ENCODE results near the gene APOM.

APOM gene

DNA sequence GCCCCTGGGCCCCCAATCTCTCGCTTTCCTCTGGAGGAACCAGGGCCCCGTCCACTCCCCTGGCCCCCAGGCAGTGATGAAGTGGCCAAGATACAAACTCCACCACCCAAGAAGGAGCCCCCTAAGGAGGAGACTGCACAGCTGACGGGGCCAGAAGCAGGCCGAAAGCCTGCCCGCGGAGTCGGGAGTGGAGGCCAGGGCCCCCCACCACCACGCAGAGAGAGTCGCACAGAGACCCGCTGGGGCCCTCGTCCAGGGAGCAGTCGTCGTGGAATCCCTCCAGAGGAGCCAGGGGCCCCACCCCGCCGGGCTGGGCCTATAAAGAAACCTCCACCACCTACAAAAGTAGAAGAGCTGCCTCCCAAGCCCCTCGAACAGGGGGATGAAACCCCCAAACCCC lies 24.5 kb upstream of the APOM start:
- no peak for DNase-seq (ENCODE audit: low spot score)

DNA sequence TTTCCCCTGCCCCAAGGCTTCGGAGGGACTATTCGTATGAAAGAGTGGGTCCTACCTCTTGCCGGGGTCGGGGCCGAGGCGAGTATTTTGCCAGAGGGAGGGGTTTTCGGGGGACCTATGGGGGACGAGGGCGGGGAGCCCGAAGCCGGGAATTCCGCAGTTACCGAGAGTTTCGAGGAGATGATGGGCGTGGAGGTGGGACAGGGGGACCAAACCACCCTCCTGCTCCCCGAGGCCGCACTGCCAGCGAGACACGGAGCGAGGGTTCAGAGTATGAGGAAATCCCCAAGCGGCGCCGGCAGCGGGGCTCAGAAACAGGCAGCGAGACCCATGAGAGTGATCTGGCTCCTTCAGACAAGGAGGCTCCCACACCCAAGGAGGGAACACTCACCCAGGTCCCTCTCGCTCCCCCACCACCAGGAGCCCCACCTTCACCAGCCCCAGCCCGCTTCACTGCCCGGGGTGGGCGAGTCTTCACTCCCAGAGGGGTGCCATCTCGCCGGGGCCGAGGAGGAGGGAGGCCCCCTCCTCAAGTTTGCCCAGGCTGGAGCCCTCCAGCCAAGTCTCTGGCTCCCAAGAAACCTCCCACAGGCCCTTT lies 23.9 kb upstream of the APOM start:
- no peak for DNase-seq (ENCODE audit: low spot score)

DNA sequence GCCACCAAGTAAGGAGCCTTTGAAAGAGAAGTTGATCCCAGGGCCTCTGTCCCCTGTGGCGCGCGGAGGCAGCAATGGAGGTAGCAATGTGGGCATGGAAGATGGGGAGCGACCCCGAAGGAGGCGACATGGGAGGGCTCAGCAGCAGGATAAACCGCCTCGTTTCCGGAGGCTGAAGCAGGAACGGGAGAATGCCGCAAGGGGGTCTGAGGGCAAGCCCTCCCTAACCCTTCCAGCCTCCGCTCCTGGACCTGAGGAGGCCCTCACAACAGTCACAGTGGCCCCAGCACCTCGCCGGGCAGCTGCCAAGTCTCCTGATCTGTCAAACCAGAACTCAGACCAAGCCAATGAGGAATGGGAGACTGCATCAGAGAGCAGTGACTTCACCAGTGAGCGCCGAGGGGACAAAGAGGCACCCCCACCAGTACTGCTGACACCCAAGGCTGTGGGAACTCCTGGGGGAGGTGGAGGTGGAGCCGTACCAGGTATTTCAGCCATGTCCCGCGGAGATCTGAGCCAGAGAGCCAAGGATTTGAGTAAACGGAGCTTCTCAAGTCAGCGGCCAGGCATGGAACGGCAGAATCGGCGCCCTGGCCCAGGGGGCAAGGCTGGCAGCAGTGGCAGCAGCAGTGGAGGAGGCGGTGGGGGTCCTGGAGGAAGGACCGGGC lies 23.3 kb upstream of the APOM start:
- DNase-seq (ENCODE audit: low spot score) = no peak

DNA sequence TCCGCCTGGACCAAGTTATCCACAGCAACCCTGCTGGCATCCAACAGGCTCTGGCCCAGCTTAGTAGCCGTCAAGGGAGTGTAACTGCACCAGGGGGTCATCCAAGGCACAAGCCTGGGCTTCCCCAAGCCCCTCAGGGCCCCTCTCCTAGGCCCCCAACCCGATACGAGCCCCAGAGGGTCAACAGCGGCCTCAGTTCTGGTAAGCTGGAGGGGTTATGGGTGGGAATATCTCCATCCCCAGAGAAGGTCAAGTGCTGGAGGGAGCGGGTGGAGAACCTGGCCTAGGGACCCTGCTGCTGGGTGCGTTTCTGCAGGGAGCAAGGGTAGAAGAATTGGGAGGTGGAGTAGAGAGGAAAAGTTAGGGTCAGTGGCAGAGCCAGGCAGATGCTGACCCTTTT lies 22.2 kb upstream of the APOM start:
- DNase-seq (ENCODE audit: low spot score) = no peak

DNA sequence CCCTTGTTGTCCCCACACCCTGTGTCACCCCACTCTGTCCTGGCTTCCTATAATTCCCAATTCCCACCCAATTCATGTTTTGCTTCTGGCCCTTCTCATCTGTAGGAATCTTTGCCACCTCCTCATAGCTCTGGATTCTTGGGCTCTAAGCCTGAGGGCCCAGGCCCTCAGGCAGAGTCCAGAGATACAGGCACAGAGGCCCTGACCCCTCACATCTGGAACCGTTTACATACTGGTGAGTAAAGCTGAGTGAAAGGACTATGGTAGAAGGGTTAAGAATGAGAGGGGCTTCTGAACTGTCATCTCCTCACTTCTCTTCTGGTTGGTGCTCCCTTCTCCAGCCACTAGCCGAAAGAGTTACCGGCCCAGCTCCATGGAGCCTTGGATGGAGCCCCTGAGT lies 21.6 kb upstream of the APOM start:
- DNase-seq (ENCODE audit: low spot score) = no peak

DNA sequence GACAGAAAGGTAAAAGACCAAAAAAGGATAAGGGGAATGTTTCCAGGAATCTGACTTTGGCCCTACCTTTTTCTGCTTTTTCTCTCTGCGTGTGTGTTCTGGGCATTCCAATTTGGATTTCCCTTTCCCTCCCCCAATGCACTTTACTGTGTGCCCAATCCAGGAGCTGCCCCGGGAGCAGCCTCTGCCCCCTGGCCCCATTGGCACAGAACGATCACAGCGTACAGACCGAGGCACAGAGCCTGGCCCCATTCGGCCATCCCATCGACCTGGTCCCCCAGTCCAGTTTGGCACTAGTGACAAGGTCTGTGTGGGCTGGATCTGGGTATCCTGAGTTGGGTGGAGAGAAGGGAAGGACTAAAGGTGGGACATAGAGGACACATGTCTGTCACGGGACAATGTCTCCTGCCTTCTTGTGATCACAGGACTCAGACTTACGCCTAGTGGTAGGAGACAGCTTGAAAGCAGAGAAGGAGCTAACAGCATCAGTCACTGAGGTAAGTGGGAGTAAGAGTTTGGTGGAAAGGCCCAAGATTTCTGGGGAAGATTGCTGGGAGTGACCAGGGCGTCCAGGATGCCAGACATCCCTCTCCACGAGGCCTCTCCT lies 20.6 kb upstream of the APOM start:
- no peak for DNase-seq (ENCODE audit: low spot score)

DNA sequence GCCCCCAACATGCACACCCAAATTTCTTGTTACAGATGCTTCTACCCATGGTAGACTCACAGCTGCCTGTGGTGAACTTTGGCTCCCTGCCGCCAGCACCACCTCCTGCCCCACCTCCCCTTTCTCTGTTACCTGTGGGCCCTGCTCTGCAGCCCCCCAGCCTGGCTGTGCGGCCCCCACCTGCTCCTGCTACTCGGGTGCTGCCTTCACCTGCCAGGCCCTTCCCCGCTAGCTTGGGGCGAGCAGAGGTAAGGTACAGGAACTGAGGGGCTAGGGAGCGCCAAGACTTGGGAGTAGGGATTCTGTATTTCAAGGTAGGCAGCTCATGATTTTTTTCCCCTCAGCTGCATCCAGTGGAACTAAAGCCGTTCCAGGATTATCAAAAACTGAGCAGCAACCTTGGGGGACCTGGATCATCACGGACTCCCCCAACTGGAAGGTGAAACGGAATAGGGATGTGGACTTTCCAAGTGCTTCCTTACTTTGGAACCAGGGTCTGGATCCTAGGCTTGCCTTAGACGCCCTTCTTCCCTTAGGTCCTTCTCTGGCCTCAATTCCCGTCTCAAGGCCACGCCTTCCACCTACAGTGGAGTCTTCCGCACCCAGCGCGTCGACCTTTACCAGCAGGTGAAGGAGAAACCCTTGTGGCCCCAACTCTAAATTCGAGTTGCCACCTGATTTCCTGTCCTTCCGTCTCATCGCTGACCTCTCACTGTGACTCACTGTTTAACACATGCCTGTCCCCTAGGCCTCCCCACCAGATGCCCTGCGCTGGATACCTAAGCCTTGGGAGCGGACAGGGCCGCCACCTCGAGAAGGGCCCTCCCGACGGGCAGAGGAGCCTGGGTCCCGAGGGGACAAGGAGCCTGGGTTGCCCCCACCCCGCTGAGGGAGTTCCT lies 18.7 kb upstream of the APOM start:
- DNase-seq (ENCODE audit: low spot score) = no peak

DNA sequence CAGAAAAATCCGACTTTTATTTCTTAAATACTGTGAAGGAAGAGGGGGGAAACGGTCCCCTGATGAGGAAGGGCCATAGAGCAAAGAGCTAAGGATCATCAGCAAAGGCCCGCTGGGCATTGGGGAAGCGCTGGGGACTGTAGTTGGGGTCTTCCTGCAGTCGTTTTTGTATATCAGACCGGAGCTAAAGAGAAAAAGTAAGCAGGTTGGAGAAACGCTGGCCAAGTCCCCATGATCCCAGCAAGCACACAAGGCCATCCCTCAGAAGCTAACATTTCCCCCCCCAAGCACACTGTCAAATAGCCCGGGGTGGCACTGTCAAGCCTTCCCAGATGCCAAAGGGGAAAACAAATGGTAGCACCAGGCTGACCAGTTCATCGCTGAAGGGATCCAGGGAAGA lies 16.7 kb upstream of the APOM start:
- no peak for DNase-seq (ENCODE audit: low spot score)

DNA sequence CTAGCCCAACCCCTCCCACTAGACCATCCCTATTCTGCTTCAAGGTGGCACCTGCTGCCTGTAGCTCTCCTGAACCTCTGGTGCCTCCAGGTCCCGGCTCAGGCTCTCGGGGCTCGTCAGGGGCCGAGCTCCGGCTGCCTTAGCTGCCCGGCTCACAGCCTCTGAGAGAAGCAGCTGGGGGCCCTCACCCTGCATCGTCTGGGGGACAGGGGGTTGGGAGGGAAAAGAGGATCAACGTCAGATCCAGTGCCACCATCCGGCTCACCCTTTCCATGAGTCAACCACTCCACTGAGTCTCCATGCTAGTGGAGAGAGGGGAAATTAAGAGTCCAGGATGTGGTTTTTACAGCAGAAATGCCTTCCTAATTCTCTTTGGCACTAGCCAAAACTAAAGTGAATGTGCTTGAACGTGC lies 16.2 kb upstream of the APOM start:
- DNase-seq (ENCODE audit: low spot score) = peak; percentile 77

DNA sequence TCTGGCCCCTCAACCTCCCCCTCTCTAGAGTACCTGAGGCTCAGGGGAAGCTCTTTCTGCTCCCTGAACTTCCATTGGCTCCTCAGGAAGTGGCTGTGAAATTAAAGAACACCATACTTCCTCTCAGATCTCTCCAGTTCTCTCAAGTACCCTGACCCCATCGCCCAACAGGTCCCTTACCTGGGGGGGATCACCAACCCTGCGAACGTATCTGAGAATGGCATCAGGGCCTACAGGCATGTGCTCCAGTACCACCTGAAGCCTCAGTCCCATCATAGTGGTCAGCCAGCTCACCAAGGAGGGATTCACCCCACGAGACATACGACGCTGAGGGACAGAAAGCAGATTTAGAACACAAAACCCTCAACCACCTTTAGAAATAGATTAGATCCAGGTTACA lies 15.1 kb upstream of the APOM start:
- DNase-seq (ENCODE audit: low spot score) = no peak

DNA sequence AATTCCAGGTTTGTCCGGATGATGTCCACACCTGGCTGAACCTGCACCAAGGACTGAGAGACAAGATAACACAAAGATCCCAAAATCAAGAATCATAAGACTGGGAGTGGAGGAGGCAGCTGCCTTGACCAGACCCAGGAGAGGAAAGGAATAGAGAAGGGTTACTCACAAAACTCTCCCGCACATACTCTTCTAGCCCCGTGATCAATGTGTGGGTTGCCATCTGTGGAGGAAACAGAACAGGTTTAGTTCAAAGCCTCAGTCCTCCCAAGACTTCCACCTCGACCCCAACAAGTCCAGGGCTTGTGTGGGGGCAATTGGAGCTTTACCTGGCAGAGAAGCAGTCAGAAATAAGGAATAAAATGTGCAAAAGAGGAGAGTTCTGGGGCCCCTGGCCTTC lies 14.3 kb upstream of the APOM start:
- DNase-seq (ENCODE audit: low spot score) = no peak

DNA sequence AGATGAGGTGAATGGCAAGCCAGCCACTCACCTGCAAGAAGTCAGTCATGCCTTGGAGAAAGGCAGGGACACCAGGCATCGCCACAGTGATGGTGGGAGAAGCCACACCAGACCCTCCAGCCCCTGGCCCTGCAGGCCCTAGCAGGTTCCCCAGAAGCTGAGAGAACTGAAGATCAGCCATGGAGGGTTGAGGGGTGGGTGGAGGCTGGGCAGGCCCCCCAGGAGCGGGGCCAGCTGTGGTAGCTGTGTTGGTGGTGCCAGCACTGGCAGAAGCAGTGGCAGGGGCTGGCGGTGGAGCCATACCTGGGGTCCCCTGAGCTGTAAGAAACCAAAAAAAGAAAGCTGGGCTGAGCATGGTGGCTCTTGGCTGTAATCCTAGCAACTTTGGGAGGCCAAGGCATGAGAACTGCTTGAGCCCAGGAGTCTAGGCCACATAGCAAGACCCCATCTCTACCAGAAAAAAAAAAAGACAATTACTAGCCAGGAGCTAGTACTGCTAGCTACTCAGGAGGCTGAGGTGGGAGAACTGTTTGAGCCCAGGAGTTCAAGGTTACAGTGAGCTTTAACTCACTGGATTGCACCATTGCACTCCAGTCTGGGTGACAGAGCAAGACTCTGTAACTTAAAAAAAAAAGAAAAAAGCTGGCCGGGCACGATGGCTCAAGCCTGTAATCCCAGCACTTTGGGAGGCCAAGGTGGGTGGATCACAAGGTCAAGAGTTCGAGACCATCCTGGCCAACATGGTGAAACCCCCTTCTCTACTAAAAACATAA lies 12.7 kb upstream of the APOM start:
- DNase-seq (ENCODE audit: low spot score) = no peak

DNA sequence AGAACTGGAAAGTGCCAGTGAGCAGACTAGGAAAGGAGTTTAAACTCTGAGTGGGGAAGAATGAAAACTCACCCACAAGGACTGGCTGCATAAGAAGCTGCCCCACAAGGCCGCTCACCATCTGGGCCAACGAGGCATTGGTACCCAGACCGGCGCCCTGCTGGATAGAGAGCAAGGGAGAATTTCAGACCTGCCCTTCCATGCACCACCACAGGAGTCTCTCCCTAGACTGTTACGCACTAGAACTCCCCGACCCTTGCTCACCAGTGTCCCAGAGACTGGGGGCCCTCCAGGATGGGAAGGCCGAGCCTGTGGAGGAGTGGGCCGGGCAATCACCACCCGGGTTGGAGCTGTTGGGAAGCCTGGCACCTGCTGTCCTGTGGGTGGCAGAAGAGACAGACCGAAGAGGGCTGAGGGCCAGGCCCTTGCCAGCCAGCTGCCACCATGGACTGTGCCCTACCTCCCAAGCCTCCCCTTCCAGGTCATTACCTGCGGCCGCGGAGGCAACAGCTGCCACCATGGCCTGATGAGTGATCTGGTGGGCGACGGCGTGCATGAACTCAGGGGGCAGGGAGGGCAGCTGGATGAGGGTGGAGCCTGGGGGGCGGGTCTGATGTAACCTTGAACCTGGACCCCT lies 11.8 kb upstream of the APOM start:
- DNase-seq (ENCODE audit: low spot score) = no peak

DNA sequence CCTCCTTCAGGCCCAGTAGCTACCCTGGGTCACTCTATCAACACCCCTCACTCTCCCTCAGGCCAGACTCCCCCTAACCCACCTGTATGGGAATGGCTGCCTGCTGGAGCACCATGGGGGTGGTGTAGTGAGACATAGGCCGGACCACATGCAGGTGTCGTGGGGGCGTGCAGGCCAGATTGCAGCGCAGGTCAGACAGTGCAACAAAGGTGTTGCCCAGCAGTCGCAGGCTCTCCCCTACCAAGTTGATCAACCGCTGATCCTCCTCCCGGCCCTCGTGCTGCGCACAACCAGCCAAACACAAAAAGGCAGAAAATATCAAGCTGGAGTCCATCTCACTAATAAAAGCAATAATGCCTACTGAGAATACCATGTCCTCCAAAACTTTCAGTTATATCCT lies 10.4 kb upstream of the APOM start:
- no peak for DNase-seq (ENCODE audit: low spot score)

DNA sequence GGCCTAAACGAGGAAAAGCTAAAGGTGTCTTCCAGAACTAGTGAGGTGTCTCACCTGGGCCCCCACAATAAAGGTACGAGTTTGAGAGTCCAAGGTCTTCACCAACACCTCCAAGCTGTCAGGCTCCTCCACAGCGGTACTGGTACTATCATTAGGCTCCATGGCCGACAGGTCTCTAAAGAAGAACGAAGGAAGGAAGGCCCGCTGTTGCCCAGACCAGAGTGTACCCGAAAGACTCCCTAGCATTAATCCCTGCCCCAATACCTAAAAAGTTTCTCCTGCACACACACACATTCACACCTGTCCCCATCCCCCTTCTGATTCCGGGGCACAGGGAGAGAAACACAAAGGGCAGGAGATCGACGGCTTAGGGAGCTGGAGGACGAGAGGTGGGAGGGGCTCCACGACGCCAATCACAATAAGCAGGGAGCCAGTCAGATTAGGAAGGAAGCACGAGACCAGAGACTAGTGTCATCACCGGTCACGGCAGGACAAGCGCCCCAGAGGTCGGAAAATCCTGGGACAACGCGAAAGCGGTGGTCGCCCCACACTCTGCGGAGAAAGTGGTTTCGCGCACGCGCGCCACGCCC lies 4.0 kb upstream of the APOM start:
- peak; percentile 91 for DNase-seq (ENCODE audit: low spot score)

DNA sequence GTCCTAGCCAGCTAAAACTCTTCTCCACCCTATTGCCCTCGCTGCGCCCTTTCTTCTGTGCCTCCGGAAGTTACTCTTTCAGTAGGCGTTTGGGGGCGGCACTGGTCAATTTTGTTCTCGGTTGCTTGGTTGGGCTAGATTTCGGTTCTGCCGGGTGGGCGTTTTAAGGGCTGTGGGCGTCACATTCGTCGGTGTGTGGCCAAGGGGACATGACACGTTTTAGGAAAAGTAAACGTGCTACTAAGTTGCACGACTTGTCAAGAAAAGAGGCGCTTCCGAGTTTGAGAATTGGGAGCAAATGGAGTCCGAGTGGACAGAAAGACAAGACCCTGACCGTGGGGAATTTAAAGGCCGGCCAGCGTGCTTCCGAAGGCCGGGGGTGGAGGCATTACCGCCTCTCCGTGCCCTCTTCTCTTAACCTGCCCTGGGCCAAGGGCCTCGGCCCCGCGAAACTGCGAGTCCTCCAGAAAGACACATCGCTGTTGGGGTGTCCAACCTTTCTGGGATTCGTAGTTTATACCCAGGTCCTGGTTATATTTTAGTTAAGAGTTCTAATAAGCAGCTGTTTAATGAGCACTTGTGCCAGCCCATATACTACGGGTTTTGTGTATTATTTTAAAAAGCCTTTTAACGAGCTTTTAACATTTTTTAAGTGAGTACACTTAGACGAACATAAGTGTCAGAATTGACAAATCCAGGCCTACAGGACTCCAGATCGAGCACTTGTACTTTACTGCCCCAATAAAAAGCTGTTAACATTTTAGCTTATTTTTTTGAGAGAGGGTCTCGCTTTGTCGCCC lies 2.6 kb upstream of the APOM start:
- DNase-seq (ENCODE audit: low spot score) = peak; percentile 94

DNA sequence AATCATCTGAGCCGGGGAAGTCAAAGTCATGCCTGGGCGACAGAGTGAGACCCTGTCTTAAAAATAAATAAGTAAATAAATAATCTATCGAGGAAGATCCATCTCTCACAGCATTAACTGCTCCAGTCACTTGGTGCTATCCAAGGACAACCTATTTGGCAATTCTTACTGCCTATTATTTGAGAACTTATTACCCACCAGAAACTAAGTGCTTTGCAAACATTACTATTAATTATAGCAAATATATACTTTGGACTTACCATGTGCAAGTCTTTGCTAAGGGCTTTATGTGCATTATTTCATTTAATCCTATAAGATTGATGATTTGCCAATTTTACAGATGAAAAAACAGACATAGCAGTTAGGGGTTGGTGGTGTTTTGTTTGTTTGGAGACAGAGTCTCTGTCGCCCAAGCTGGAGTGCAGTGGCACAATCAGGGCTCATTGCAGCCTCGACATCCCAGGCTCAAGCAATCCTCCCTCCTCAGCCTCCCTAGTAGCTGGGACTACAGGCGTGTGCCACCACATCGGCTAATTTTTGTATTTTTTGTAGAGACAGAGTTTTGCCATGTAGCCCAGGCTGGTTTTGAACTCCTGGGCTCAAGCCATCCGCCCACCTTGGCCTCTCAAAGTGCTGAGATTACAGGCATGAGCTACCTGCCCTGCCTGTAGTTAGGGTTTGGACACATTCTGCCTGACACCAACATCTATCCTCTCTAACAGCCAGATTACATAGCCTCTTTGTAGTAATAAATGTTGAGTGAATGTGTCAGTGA lies 933 bp upstream of the APOM start:
- DNase-seq (ENCODE audit: low spot score) = no peak

DNA sequence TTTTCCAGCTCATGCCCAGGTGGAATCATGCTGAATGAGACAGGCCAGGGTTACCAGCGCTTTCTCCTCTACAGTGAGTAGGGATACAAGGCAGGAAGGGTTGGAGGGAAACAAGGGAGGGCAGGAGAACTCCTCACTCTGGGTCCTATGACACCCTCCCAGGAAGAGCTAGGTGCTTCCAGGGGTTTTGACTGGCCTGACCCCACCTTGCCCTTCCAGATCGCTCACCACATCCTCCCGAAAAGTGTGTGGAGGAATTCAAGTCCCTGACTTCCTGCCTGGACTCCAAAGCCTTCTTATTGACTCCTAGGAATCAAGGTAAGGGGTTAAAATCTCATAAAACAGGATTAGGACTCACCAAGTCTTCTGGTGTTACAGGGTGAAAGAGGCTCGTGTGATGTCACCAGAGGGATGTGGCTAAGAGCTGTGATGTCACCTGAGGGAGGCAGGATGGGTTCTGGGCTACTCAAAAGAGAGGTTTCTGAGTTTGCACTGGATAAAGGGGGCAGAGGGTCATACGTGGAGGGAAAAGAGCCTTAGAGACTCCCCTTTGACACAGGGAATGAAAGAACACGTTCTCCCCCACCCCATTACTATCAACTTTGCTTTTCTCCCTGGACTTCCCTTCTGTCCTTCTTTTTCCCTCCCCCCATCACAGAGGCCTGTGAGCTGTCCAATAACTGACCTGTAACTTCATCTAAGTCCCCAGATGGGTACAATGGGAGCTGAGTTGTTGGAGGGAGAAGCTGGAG lies 1.9 kb downstream of the APOM start:
- DNase-seq (ENCODE audit: low spot score) = no peak

DNA sequence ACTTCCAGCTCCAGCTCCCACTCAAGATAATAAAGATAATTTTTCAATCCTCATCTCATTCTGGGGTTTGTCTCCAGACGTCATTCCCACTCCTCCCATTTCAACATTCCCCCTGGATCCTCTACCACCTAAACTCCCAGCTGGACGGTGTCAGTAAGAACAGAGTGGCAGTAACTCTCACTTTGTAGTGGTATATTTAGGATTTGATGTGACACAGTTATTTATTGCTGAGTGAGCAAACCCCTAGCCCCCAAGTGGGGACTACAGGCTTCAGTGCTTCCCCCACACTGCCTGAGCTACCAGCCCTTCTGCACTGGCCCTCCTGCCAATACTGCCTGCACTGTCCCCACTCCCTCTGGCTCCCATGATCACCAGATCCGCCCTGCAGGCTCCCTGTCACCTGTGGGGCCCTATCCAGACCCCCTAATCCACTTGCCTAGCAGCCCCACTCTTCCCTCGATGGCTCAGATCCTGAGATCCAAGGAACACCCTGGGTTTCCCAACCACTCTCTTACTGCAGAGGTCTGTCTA lies 2.5 kb downstream of the APOM start:
- DNase-seq (ENCODE audit: low spot score) = no peak
